ENCODE results near the gene TTC23L. TPM values are rescaled to one million over a fixed set of nuclear protein-coding genes. Genes with fewer than 3 reads are reported as not detected.

TTC23L gene, protein sequence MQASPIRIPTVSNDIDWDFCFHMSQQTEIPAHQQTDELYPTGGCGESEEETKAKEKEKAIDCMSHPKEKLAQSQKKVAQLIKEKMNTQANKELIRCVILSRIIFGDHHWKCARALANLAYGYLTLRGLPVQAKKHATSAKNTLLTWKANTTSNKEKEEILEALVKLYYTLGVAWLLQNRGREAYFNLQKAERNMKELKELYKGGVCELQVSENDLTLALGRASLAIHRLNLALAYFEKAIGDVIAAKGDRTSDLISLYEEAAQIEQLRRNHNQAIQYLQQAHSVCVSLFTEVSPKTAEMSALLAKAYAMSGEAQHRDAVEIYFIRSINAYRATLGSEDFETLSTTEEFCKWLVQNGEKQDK
- total RNA-seq: under 0.01 and 0.26 TPM in 2 replicates

DNA sequence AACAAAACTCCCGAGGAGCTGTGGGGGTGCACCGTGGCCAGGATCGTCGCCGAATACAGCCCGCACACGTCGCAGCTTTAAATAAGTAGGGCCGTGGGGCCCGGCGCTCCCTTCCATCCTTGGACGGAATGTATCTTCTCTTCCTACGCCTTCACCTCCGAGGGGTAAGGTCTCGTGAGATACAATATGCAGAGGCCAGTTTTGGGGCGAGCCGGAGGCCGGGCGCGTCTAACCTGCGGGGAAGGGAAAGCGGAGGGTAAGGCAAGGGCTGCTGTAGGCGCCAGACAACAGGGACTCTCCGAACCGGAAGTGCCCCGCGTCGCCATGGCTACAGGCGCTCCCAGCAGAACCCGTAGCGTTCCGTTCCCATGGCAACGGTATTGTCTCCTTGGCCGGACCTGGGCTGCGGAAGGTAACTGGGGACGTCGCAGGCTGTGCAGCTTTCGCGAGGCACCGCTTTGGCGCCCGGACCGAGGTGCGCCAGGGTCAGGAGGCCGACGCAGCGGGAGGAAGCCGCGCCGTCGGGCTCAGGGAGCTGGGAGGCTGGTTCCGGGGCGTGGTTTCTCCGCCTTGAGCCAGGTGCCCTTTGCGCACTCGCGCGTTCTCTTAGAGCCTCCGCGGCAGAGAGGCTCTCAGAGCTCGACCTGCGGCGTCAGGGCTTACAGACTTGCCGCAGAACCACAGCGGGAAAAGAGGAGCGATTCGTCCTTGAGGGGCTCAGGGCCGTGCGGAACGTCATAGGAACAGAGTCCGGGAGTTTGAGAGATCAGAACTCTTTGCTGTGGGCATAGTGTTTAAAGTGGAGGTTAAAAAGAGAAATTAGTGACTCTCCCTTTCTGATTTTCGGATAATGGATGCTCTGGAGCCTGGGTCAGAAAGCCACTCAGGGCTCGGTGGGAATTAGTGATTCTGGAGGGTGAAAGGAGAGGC lies at the start of gene TTC23L:
Gene TTC23L, plus strand, starts transcription at position 380 of the 930 bp plus-strand sequence. CDS start 1,508 bp downstream, outside the sequence.
- Histone ChIP-seq H3K4me3 (ENCODE audit: low read depth, low read length) (peak within 1 kb of the TSS; percentile 62), H3K27me3 (ENCODE audit: control insufficient read depth, insufficient read depth, low read length) (no peaks in the 10 kb centered on the region), H3K36me3 (ENCODE audit: control insufficient read depth, insufficient read depth, low read length) (no peaks in the 10 kb centered on the region)
- FAIRE-seq (no peak), DNase-seq (ENCODE audit: low read depth) (peak; percentile 76)
- no peak for TF ChIP-seq CTCF (IDR thresholded peaks at IDR 0.05; ENCODE audit: insufficient read depth, low read length, severe bottlenecking)

- H3K4me3 ChIP-seq (ENCODE audit: low read depth, low read length): no peak overlapping the region
- no peak for TF ChIP-seq CTCF (IDR thresholded peaks at IDR 0.05; ENCODE audit: insufficient read depth, low read length, severe bottlenecking)
- no peaks in the 10 kb centered on the region for H3K36me3 ChIP-seq (ENCODE audit: control insufficient read depth, insufficient read depth, low read length)
- FAIRE-seq (no peak), DNase-seq (ENCODE audit: low read depth) (no peak)
- H3K27me3 ChIP-seq (ENCODE audit: control insufficient read depth, insufficient read depth, low read length): no peaks in the 10 kb centered on the region
These were observed 49.3 kb upstream of the TTC23L start for GRCh38 chr5:34789639-34790038.

GRCh38 chr5:34790069-34790468 lies 48.9 kb upstream of the TTC23L start:
- TF ChIP-seq CTCF (IDR thresholded peaks at IDR 0.05; ENCODE audit: insufficient read depth, low read length, severe bottlenecking): no peak
- H3K36me3 ChIP-seq (ENCODE audit: control insufficient read depth, insufficient read depth, low read length): no peaks in the 10 kb centered on the region
- H3K27me3 ChIP-seq (ENCODE audit: control insufficient read depth, insufficient read depth, low read length): no peaks in the 10 kb centered on the region
- no peak overlapping the region for H3K4me3 ChIP-seq (ENCODE audit: low read depth, low read length)
- peak; percentile 7 for DNase-seq (ENCODE audit: low read depth)
- FAIRE-seq: no peak

DNA sequence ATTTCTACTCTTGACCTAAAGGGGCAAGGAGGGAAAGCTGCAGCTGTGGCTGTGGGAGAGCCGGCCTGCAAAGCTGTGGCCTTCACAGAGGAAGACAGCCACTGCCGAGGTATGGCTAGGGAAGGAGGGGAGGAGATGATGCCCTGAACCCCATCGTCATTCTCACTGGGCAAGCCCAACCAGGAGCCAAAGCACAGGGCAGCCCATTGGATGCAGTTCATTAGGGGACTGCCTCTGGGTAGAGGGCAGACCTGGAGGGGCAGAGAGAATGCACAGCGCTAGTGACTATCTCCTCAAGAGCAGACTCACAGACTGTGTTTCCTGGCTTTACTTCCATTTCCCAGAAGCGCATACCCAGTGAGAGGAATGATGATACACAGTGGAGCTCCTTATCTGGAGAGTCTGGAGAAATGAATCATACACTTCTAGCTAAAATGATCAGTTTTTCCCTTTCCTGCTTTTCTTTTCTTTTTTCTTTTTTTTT lies 47.2 kb upstream of the TTC23L start:
- FAIRE-seq (no peak), DNase-seq (ENCODE audit: low read depth) (no peak)
- Histone ChIP-seq H3K27me3 (ENCODE audit: control insufficient read depth, insufficient read depth, low read length) (no peaks in the 10 kb centered on the region), H3K4me3 (ENCODE audit: low read depth, low read length) (no peak overlapping the region), H3K36me3 (ENCODE audit: control insufficient read depth, insufficient read depth, low read length) (peaks cover 1% of the 10 kb centered on the region)
- TF ChIP-seq CTCF (IDR thresholded peaks at IDR 0.05; ENCODE audit: insufficient read depth, low read length, severe bottlenecking): no peak

GRCh38 chr5:34802834-34803563 lies 36.0 kb upstream of the TTC23L start:
- FAIRE-seq (no peak), DNase-seq (ENCODE audit: low read depth) (no peak)
- Histone ChIP-seq H3K27me3 (ENCODE audit: control insufficient read depth, insufficient read depth, low read length) (no peaks in the 10 kb centered on the region), H3K4me3 (ENCODE audit: low read depth, low read length) (no peak overlapping the region), H3K36me3 (ENCODE audit: control insufficient read depth, insufficient read depth, low read length) (peaks cover 13% of the 10 kb centered on the region)
- TF ChIP-seq CTCF (IDR thresholded peaks at IDR 0.05; ENCODE audit: insufficient read depth, low read length, severe bottlenecking): no peak

Measured in bronchial epithelial cell (primary cell).